Activated naive CD8-positive, alpha-beta T cell treated with anti-CD3 and anti-CD28 coated beads, Interleukin-2, amount 50 U/mL, for 16 hours (primary cell): ENCODE data around the gene PHF2.

ENCODE experiments used
- DNase-seq: peaks from one replicate; pipeline ENCODE4 v3.0.0-alpha.2; 2020; ENCODE audit warnings: low read depth, low spot score

The PHF2 gene

DNA sequence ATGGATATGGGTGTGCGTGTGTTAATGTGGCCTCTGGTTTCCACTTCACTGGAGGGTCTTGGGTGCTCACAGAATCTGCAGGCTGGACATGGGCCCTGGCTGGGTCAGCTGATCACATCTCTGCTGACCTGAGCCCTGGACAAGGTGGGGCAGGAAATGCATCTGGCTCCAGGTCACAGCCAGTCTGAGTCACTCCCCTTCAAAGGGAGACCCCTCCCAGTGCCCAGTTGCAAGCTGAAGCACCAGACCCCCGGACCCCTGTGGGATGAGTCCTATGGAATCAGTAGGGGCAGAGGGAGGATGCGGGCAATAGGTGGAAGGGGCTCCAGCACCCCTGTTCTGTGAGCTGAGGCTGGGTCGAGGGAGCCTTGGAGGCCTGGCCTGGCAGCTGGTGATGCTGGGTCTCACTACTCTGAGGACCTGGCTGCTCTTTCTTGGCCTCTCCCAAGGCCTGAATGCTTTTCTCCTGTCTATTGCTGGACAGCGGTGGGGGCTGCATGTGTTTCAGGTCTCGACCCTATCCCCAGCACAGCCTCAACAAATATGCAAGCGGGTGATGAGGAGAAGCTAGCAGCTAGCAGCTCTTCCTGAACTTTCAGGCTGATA, 54.5 kb downstream of the PHF2 start:
- DNase-seq: no peak

DNA sequence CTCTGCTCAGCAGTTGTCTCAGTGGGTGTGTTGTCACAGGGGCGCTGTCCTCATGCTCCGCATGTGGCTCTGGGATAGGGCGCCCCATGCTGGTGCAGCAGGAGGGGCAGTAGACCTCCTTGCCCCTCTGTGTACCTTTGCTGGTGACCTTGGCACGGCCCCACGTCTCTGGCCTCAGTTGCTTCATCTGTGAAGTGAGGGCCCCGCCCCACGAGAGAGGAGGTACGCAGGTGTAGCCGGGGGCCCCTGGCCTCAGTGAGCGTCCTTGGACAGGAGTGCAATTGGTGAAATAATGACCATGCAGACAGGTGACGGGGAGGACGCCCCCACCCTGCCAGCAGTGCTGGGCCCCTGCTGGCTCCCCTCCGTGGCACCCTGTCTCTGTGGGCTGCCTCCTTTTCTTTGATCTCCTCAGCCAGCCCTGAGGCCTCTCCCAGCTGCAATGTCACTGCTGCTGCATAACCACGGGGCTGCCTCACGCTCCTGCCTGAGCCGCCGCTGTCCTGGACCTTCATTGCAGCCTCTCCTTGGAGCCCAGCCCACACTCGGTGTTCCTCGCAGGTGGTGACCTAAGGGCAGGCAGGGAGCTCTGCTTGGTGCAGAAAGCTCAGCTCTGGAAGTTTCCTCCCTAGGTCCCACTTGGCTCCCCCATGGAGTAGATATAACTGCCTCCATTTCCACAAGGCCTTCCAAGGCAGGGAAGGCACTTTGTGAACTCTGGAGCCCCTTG, 57.3 kb downstream of the PHF2 start:
- no peak for DNase-seq

GRCh38 chr9:93634311-93635185, 58.2 kb downstream of the PHF2 start:
- no peak for DNase-seq

DNA sequence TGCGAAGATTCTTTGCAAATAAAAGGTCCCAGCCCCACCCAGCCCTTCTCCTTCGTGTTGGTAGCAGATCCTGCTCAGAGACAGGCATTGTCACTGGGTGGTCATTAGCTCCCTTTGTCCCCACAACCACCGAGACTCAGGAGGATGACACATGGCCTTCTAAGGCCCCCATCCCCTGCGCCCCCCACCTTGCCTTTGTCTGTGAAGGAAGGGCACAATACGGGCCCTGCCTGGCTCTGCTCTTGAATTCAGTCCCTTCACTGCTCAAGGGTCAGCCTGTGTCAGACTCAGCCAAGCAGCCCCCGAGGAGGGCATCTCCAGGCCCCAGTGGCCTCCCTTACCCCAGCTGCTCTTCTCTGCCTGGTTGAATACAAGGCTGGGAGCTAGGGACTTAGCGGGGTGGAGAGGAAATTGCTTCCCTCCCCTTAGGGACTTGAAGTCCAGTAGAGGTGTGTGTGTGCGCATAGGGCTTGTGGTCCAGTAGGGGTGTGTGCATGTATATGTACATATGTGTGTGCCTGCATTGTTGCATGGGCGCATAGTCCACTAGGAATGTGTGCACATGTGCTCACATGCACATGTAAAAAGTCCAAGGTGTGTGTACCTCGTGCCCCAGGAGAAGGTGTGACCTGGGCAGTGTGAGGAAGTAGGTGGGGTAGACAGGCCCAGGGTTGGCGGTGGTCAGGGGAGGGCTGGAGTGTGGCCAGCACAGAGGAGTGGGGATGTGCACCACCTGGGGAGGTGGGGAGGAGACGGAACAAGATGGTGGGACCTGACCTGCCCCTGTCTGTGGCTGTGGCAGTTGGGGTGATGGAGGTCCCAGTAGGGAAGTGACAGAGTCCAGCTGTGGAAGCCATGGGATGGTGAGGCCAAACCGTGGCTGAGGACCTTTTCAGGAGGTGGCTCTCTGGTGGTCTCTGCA, 59.1 kb downstream of the PHF2 start:
- no peak for DNase-seq

DNA sequence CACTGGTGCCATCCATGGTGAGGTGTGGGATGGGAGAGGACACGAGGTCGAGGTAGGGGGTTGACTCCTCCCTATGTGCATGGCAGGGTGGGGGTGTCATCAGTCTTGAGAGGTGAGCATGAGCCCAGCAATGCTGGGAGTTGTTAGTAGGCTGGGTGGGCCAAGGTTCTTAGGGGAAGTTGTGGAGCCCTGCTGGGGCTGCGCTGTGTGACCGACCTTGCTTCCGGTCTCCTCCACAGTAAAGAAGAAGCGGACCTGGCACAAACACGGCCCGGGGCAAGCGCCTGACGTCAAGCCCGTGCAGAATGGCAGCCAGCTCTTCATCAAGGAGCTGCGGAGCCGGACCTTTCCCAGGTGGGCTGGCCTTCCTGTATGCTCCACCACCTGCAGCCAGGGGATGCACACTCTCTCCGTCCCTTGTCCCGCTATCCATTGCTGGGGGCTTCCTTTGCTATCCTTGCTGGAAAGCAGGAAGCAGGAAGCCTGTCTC, 59.8 kb downstream of the PHF2 start:
- no peak for DNase-seq

GRCh38 chr9:93636667-93637066, 60.3 kb downstream of the PHF2 start:
- no peak for DNase-seq

GRCh38 chr9:93637886-93638285, 61.5 kb downstream of the PHF2 start:
- no peak for DNase-seq

- no peak for DNase-seq
Measured at GRCh38 chr9:93640027-93640426, 63.6 kb downstream of the PHF2 start.

DNA sequence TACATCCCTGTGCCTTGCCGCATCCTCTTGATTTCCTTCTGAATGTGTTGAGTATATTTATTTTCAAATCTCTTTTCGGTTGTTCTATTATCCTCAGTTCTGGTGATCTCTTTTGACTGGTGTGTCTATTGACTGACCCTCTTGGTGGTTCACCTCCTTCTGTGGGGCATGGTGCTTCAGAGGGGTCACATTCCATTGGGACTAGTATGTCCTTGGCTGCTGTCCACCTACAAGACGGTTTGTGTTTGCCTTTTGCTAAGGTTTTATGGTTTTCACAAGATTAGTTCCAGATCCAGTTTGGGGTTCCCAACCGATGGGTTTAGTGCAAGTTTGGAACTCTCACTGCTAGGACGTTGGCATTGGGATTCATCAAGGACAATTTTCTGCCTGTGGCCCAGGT, 66.6 kb downstream of the PHF2 start:
- no peak for DNase-seq

DNA sequence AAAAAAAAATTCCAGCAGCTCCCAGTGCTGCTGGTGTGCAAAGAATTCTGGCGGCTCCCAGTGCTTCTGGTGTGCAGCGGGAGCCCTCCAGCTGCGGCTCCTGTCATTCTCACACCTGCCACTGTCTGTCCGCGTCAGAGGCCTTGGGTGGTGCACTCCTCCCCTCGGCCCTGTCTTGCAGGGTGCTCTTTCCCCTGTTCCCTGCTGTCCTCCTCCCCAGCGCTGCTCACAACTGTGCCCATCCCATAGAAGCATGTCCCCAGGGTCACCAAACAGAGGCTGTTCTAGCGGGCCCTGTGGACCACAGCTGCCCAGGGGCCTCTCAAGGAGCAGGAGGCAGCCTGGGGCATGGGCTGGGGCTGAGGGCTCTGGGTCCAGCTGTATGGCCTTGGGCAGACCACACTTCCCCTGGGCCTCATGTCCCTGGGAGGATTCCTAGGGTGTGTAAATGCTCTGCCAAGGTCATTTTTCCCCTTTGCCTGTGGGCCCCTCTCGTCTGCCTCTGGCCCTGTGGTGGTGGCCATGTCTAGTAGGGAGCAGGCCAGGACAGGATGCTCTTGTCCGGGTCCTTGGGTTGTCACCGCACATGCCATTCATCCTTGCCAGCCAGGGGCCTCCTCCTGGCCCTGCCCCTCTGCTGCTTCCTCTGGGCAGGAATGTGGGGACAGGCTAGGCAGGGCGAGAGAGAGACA, 68.2 kb downstream of the PHF2 start:
- no peak for DNase-seq

DNA sequence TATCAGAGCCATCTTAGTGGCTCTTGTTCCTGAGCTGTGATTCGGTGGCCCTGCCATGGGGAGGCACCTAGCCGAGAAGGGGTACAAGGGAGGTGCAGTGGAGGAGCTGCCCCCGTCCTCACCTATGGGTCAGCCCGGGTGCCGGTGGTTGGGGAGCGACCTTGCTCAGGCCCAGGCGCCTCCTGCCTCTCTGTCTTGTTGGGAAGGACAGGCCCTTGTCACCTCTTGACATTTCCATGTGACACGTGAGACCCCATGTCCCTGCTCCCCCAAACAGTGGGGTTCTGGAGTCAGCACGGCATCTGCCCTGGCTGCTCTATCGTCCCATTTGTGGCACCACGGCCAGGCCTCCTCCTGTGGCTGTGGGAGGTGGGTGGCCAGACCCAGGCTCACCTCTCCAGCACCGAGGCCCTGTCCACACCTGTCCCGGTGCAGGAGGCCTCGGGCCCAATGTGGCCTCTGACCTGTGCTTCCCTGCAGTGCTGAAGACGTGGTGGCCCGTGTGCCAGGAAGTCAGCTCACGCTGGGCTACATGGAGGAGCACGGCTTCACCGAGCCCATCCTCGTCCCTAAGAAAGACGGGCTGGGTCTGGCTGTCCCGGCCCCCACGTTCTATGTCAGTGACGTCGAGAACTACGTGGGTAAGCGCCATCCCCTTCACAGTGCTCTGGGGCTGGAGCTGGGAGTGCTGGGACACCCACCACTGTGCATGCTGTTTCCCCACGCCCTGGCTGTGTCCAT, 68.9 kb downstream of the PHF2 start:
- no peak for DNase-seq

GRCh38 chr9:93645921-93646639, 69.7 kb downstream of the PHF2 start:
- DNase-seq: no peak

DNA sequence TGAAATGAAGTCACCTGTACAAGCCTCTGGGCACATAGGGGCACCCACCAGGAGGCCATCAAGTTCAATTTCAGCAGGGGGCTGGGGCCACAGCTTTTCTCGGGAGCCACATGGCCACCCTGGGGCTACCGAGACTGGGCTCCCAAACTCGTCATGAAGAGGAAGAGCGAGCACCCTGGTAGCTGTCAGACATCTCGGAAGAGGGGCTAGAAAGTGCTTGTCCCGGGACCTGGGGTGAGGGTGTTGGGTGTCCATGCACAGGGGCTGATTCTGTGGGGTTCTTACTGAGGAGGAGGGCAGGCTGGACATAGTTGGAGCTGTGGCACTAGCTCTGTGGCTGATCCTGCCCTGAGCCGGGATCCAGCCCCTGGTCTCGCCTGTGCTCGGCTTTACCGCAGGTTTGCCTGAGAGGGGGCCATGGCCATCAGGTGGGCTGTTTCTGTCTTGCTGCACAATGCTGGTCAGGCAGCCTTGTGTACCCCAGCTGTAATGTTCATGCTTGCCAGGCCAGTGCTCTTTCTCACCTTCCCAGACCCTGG, 70.3 kb downstream of the PHF2 start:
- no peak for DNase-seq

DNA sequence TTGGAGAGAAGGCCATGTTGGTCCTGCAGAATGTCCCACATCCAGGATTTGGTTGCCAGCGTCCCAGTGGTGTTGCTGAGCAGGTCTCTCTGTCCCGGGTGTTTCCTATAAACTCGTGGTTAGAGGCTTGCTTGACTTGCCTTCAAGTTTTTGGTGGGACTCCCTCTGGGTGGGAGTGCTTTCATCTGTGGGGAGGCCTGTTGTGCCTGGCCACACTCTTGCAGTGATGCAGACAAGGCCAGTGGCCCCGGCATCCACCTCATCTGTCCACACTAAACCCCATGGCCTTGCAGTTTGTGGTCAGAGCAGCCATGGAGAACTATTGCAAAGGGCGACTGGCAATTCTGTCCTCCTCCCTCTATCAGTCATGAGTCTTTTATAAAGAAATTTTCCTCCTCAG, 71.8 kb downstream of the PHF2 start:
- DNase-seq: no peak

DNA sequence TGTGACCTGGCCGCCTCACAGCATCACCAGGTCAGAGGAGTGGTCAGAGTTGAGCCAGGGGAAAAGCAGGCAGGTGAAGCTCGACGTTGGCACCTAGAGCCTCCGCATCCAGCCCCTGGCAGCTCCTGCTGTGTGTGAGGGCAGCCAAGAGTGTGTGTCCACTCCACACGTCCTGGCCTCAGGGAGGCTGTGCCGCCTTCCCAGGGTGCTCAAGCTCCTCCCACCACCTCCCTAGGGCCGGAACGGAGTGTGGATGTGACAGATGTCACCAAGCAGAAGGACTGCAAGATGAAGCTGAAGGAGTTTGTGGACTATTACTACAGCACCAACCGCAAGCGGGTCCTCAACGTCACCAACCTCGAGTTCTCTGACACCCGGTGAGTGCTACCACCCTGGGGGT, 72.5 kb downstream of the PHF2 start:
- no peak for DNase-seq

- DNase-seq: no peak
Measured at GRCh38 chr9:93649610-93650261, 73.4 kb downstream of the PHF2 start.

GRCh38 chr9:93650448-93650847, 74.1 kb downstream of the PHF2 start:
- no peak for DNase-seq

DNA sequence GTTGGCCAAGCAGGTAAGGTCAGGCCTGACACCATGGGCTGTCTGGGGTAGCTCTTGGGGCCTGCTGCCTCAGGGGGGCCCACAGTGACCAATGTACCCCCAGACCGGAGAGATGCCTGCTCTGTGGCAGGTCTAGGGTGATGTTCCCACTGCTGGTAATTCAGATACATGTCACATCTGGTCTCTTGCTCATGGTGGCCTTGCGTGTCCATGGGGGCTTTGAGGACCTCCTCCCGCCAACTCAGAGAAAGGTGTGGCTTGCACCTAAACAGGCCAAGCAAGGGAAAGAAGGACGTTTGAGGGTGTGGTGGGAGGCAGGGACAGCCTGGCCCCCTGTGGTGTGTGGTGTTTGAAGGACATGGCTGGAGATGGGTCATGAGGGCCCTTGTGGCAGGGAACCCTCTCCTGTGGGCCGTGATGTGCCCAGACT, 75.2 kb downstream of the PHF2 start:
- no peak for DNase-seq
